HUES6 (cell line): ENCODE measurements around the gene RAC3.

ENCODE experiments used
- H3K27ac ChIP-seq: 2 replicates; pipeline ENCODE4 v1.7.0; 2013; ENCODE audit warnings: low read depth, mild to moderate bottlenecking, low read length, inconsistent platforms
- H3K27me3 ChIP-seq: 2 replicates; pipeline ENCODE4 v1.6.1; 2013; ENCODE audit warnings: low read length; ENCODE audit not compliant: control insufficient read depth, insufficient read depth
- H3K36me3 ChIP-seq: 2 replicates; pipeline ENCODE4 v1.6.1; 2013; ENCODE audit warnings: low read length; ENCODE audit not compliant: control insufficient read depth, insufficient read depth
- H3K4me1 ChIP-seq: 2 replicates; pipeline ENCODE4 v1.6.1; 2013; ENCODE audit warnings: low read length; ENCODE audit not compliant: control insufficient read depth, insufficient read depth
- H3K4me3 ChIP-seq: 2 replicates; pipeline ENCODE4 v1.5.1; 2013; ENCODE audit warnings: low read depth, low read length
- H3K9ac ChIP-seq: one replicate; pipeline ENCODE4 v1.6.1; 2013; ENCODE audit warnings: mild to moderate bottlenecking, low read length
- H3K9me3 ChIP-seq: 2 replicates; pipeline ENCODE4 v1.6.1; 2013; ENCODE audit warnings: low read depth, low read length; ENCODE audit not compliant: control insufficient read depth, insufficient read depth

RAC3 gene

DNA sequence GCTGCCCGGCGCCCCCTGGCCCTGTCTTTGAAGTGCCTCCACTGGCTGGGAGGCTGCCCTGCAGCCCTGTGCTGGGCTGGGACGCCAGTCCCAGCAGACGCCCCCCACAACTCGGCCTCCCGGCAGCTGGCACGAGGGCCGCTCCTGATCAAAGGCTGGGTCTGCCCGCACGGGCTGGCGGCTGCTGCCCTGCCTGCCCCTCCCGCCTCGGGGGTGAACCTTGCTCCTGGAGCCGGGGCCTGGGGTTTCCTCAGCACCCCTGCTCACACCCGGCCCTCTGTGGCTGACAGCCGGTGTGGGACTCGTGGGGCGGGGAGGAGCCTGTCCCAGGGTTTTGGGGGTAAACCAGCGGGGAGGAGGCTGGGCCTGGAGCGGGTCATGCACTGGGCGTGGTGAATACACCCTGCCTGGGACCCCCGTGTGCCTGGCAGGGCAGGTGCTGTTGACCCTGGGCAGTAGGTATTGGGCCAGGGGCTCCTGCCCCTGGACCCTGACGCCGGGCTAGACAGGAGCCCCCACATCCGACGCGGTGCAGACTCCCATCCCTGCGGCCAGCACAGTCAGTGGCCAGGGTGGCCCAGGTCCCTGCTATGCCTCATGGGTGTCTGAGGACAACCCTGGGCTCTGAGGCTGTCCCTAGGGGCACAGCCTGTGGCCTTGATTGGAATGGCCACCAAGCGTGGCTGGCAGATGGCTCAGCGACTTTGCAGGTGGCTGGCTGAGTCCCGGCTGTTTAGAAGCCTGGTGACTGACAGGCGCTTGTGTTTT lies 30.5 kb upstream of the RAC3 start:
- Histone ChIP-seq H3K36me3 (peaks cover 6% of the 10 kb centered on the region), H3K9ac (no peak overlapping the region), H3K27ac (0 out of 2 replicates have a peak overlapping the region, but pooled peaks have one; percentile 47), H3K4me1 (peaks cover 5% of the 10 kb centered on the region; the same call in 1 of the 2 replicates), H3K27me3 (no peaks in the 10 kb centered on the region), H3K4me3 (no peak overlapping the region), H3K9me3 (no peaks in the 10 kb centered on the region)

DNA sequence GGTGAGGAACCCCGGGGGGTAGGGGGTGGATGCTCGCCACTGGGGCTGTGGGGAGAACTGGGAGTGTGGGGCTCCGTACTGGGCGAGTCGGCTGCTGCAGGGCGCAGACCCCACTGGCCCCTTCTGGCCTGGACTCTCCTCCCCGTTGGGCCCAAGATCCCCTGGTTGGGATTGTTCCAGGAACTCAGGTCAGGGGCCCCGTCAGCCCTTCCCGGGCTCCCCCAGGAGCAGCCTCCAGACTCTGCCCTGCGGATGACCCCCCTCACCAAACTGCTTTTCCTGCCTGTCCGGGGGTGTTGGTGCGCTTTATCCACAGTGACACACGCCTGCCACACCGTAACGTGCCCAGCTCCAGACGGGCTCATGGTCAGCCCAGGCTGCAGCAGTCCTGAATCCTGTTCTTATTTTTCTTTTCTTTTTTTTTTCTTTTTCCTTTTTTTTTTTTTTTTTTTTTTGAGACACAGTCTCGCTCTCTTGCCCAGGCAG lies 29.9 kb upstream of the RAC3 start:
- H3K4me1 ChIP-seq, result peaks cover 5% of the 10 kb centered on the region; the same call in 1 of the 2 replicates
- no peak overlapping the region for H3K9ac ChIP-seq
- no peaks in the 10 kb centered on the region for H3K9me3 ChIP-seq
- 0 out of 2 replicates have a peak overlapping the region, but pooled peaks have one; percentile 47 for H3K27ac ChIP-seq
- peaks cover 6% of the 10 kb centered on the region for H3K36me3 ChIP-seq
- H3K4me3 ChIP-seq, result no peak overlapping the region
- H3K27me3 ChIP-seq, result no peaks in the 10 kb centered on the region

DNA sequence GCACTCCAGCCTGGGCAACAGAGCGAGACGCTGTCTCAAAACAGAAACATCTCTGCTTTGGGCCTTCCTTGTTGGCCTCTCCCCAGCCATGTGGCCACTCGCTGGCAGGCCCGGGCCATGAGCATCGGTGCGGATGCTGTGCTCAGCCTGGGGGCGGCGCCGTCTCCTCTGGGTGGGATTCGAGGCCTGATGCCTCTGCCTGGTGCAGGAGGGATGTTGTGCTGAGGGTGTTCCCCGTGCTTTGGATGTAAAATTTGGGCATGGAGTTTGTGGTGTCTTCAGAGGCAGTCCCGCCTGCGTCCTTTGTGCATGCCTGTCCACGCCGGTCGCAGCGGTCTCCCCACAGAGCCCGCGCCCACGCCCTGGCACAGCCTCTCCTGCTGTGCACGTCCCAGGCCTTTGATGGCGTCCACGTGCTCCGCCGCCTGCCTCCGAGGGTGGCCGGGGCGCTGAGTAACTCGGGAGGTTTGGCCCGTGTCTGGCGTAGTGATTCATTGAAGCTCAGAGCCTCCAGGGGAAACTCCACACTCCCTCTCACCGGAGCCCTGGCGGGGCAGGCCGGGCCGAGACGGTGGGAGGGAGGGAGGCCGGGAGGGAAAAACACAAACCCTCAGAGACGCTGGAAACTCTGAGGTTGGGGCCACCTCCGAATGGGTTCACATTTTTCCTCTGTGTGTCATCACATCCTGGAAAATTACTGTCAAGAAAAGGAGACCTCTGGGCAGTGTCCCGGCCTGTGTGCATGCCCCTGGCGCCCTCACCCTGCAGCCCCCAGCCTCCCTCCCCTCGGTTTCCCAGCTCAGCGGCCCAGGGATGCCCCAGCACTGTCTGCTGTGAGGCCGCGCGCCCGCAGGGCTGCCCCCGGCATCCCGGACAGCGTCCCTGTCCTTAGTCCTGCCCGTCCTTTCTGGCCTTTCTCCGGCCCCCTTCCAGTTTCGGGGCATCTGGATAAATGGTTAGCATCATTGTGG lies 27.8 kb upstream of the RAC3 start:
- Histone ChIP-seq H3K9me3 (no peaks in the 10 kb centered on the region), H3K36me3 (no peaks in the 10 kb centered on the region; the same call in 1 of the 2 replicates), H3K4me1 (peaks cover 5% of the 10 kb centered on the region; the same call in 1 of the 2 replicates), H3K27ac (peak overlapping the region; percentile 61; the same call in 1 of the 2 replicates), H3K27me3 (no peaks in the 10 kb centered on the region), H3K9ac (peak overlapping the region; percentile 58), H3K4me3 (no peak overlapping the region)

DNA sequence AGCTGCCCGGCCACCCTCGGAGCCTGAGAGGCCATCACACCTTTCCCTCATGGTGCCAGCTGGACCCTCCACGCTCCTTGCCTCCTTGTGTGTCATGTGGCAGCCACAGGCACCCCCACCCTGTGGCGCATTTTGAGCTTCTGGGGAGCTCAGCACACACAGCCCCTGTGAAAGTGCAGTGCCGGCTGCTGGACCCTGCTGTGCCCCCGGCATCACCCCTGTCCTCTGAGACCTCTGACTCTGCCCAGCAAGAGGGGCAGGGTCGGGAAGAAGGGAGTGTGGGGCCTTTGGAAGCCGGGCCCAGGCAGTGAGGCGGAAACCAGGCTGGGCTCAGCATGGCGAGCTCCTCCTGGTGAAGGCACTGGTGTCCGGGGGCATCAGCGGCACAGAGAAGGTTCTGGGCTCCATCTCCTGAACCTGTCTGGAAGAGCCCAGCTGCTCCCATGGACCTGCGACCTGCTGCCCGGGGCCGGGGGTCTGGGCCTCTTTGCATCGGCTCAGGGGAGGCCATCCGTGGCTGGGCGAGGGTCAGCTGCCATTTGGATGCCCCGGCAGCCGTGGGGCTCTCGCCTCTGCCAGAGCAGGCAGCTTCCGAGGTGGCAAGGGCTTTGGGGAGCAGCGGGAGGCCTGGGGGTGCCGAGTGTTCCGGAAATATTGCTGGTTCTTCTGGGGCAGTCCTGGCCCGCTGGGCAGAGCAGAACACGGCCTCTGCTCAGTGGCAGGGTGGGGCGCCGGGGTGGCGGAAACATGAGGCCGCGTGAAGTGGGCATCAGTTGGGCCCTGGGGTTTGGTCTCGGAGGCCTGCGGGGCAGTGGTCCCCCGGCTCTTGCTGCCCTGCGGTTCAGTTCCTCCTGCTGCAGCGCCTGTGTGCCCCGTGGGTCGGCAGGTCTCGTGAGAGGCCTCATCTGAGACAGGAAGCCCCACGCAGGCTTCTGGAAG lies 26.7 kb upstream of the RAC3 start:
- Histone ChIP-seq H3K4me1 (peaks cover 5% of the 10 kb centered on the region; the same call in 1 of the 2 replicates), H3K27me3 (no peaks in the 10 kb centered on the region), H3K9me3 (no peaks in the 10 kb centered on the region), H3K4me3 (no peak overlapping the region), H3K36me3 (no peaks in the 10 kb centered on the region), H3K9ac (no peak overlapping the region), H3K27ac (no peak overlapping the region)

DNA sequence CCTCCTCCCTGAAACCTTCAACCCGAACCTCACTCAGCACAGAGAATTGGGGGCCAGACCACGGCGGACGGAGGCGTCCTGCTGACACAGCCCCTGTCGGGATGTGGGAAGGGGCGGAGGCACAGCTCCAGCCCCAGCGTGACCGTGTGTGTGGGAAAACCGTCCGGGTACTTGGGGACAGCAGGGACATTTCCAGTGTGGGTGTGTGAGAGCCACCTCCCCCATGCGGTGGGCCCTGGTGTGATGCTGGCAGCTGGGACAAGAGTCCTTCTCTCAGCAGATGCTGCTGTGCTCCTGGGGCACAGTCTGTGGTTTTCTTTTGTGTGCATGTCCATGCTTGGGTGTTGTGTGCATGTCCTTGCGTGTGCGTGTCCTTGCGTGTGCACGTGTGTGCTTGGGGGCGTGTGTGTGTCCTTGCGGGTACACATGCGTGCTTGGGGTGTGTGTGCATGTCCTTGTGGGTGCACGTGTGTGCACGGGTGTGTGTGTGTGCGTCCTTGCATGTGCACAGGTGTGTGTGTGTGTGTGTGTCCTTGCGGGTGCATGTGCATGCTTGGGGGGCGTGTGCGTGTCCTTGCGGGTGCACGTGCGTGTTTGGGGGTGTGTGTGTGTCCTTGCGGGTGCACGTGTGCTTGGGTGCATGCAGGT lies 25.7 kb upstream of the RAC3 start:
- Histone ChIP-seq H3K27ac (no peak overlapping the region), H3K4me1 (peaks cover 5% of the 10 kb centered on the region; the same call in 1 of the 2 replicates)

DNA sequence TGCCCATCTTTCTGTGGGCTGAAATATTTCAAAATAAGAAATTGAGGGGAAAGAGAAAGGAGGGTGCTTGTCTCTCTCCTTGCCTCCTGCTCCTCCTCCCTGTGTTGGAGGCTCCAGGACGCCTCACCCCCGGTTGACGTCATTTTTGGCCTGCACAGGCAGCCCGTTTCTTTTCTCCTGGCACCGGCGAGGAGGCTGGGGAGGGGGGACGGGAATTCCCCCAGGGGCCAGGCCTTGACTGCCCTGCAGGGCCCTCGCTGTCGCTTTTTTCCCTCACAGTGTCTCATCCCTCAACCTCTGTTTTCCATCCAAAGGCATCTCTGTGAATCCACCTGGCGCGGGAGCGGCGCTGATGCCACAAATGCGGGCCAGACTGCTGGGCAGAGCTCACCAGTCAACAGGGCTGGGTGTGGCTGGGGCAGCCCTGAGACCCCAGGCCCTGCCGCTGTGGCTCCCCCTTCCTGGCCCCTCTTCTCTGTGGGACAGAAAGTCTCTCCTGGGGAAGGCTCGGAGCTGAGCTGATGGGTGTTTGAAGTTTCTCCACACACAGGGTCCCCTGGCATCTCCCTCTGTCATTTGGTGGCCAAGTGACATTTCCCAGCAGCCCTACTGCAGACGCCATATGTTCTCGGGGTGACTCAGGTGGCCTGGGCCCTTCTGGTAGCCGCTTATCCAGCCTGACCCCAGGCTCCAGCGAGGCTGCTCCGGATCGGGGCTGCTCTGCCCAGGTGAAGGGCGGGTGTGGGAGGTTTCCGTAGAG lies 24.8 kb upstream of the RAC3 start:
- Histone ChIP-seq H3K9me3 (no peaks in the 10 kb centered on the region), H3K27ac (no peak overlapping the region), H3K4me3 (no peak overlapping the region), H3K4me1 (peaks cover 5% of the 10 kb centered on the region; the same call in 1 of the 2 replicates), H3K9ac (no peak overlapping the region), H3K27me3 (no peaks in the 10 kb centered on the region), H3K36me3 (no peaks in the 10 kb centered on the region; the same call in 1 of the 2 replicates)

More for the DNA sequence above, 25.7 kb upstream of the RAC3 start:
- H3K4me3 ChIP-seq, result no peak overlapping the region
- H3K9me3 ChIP-seq, result no peaks in the 10 kb centered on the region
- no peaks in the 10 kb centered on the region for H3K36me3 ChIP-seq
- no peaks in the 10 kb centered on the region for H3K27me3 ChIP-seq
- no peak overlapping the region for H3K9ac ChIP-seq

DNA sequence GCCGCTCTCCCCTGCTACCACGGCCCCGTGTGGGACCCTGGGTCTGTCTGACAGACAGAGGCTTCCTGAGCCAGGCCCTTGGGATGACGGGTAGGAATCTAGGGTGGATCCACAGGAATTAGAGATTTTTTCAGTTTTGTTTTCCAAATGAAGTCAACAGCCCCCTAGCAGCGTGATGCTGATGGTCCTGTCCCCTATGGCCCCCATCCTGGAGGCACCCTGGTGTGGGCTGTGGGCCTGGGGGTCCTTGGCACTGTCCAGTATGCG lies 24.3 kb upstream of the RAC3 start:
- H3K27me3 ChIP-seq, result no peaks in the 10 kb centered on the region
- H3K9ac ChIP-seq, result no peak overlapping the region
- H3K36me3 ChIP-seq, result no peaks in the 10 kb centered on the region; the same call in 1 of the 2 replicates
- no peak overlapping the region for H3K4me3 ChIP-seq
- H3K4me1 ChIP-seq, result peaks cover 9% of the 10 kb centered on the region; the same call in 1 of the 2 replicates
- H3K27ac ChIP-seq, result no peak overlapping the region
- H3K9me3 ChIP-seq, result no peaks in the 10 kb centered on the region

DNA sequence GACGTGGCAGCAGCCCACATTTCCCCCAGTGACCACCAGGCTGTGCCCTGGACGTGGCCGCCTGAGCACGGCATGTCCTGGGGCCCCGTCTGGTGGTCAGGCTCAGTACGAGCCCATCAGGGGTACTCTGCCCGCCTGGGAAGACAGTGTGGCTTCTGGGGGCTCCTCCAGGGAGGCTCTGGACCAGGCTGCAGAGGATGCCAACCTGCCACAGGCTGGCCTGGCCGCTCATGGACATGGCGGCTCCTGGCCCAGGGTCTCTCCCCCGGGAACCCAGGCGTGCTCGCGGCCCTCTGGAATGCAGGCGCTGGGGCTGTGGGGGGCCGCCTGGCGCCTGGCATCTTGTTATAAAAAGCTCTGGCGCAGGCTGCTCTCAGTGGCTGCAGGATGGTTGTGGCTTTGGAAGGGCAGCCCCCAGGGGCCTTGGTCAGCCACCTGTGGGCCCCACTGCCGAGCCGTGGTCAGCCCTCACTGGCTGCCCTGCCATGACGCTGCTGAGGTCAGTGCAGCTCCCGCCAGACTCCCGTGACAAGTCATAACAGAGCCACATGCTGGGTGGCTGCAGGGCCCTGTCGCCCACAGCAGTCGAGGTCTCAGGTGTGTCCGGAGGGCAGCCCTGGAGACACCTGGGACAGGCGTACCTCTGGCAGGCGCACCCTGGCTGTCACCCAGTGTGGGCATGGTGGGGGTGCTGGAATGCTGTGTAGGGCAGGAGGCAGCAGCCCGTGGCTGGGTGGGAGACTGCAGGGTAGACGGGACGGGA lies 23.8 kb upstream of the RAC3 start:
- H3K27ac ChIP-seq, result no peak overlapping the region
- H3K9me3 ChIP-seq, result no peaks in the 10 kb centered on the region
- no peaks in the 10 kb centered on the region; the same call in 1 of the 2 replicates for H3K36me3 ChIP-seq
- H3K27me3 ChIP-seq, result no peaks in the 10 kb centered on the region
- no peak overlapping the region for H3K4me3 ChIP-seq
- peaks cover 15% of the 10 kb centered on the region; the same call in 1 of the 2 replicates for H3K4me1 ChIP-seq
- no peak overlapping the region for H3K9ac ChIP-seq
